GM21367 (cell line): ENCODE measurements around the gene SMG6.

ENCODE experiments used
- ATAC-seq: cut with Tn5 transposase; IDR thresholded peaks from one replicate; pipeline ENCODE4 v1.9.1; 2021; ENCODE audit not compliant: unreplicated experiment

Gene SMG6

GRCh38 chr17:2064147-2064489, 239.5 kb downstream of the SMG6 start:
- ATAC-seq = no peak

- ATAC-seq = no peak
Observed at GRCh38 chr17:2063261-2064146, 240.1 kb downstream of the SMG6 start.

- no peak for ATAC-seq
Observed at GRCh38 chr17:2062571-2063183, 240.9 kb downstream of the SMG6 start.

- ATAC-seq = no peak
Observed at GRCh38 chr17:2061441-2061958, 242.1 kb downstream of the SMG6 start.

- no peak for ATAC-seq
Observed at GRCh38 chr17:2060681-2061440, 242.7 kb downstream of the SMG6 start.

GRCh38 chr17:2060385-2060658, 243.3 kb downstream of the SMG6 start:
- no peak for ATAC-seq

- no peak for ATAC-seq
Observed at GRCh38 chr17:2059547-2060384, 243.8 kb downstream of the SMG6 start.

- no peak for ATAC-seq
Observed at GRCh38 chr17:2058586-2059546, 244.7 kb downstream of the SMG6 start.

GRCh38 chr17:2057760-2058585, 245.6 kb downstream of the SMG6 start:
- no peak for ATAC-seq

GRCh38 chr17:2057175-2057759, 246.3 kb downstream of the SMG6 start:
- no peak for ATAC-seq

GRCh38 chr17:2056206-2057174, 247.1 kb downstream of the SMG6 start:
- no peak for ATAC-seq

GRCh38 chr17:2055292-2056205, 248.0 kb downstream of the SMG6 start:
- no peak for ATAC-seq

GRCh38 chr17:2054512-2055291, 248.9 kb downstream of the SMG6 start, which contains the start of gene HIC1:
TSS of gene HIC1 (plus strand) at chr17:2055103. CDS start at chr17:2056691, 1,588 bp downstream.
- no peak for ATAC-seq

- ATAC-seq = no peak
Observed at GRCh38 chr17:2054262-2054511, 249.4 kb downstream of the SMG6 start.

- ATAC-seq = no peak
Observed at GRCh38 chr17:2053380-2054261, 250.0 kb downstream of the SMG6 start.
